H9 (cell line): Measurements from ENCODE around the gene CNTD1. TPM values are rescaled to one million over a fixed set of nuclear protein-coding genes. Genes with fewer than 3 reads are reported as not detected.

ENCODE experiments used
- DNase-seq: peaks from one replicate; pipeline ENCODE4 v3.0.0-alpha.2; 2017
- H2AFZ ChIP-seq: one replicate; pipeline ENCODE4 v1.6.1; 2013; ENCODE audit warnings: mild to moderate bottlenecking, low read length, control low read depth, moderate library complexity
- H2AK5ac ChIP-seq: 2 replicates; pipeline ENCODE4 v1.6.1; 2013; ENCODE audit warnings: low read length, control low read depth, mixed read lengths; ENCODE audit not compliant: insufficient read length
- H2BK120ac ChIP-seq: one replicate; pipeline ENCODE4 v1.6.1; 2013; ENCODE audit warnings: low read depth, mild to moderate bottlenecking, low read length, control low read depth, inconsistent platforms; ENCODE audit not compliant: poor library complexity, severe bottlenecking
- H2BK12ac ChIP-seq: 2 replicates; pipeline ENCODE4 v1.6.1; 2013; ENCODE audit warnings: low read length, control low read depth, mixed read lengths, low read depth; ENCODE audit not compliant: insufficient read length
- H2BK15ac ChIP-seq: 2 replicates; pipeline ENCODE4 v1.6.1; 2013; ENCODE audit warnings: low read depth, low read length, control low read depth
- H2BK20ac ChIP-seq: one replicate; pipeline ENCODE4 v1.6.1; 2013; ENCODE audit warnings: low read depth, mild to moderate bottlenecking, low read length, control low read depth, inconsistent platforms; ENCODE audit not compliant: poor library complexity, severe bottlenecking
- H2BK5ac ChIP-seq: 2 replicates; pipeline ENCODE4 v1.6.1; 2013; ENCODE audit warnings: low read length, control low read depth, mixed read lengths; ENCODE audit not compliant: insufficient read length
- H3K14ac ChIP-seq: 2 replicates; pipeline ENCODE4 v1.6.1; 2013; ENCODE audit warnings: low read length, control low read depth; ENCODE audit not compliant: insufficient read depth
- H3K18ac ChIP-seq: 2 replicates; pipeline ENCODE4 v1.6.1; 2013; ENCODE audit warnings: low read depth, mild to moderate bottlenecking, mixed read lengths, low read length, control low read depth; ENCODE audit not compliant: insufficient read length
- H3K23ac ChIP-seq: 2 replicates; pipeline ENCODE4 v1.6.1; 2013; ENCODE audit warnings: low read length, control low read depth, mixed read lengths, low read depth; ENCODE audit not compliant: insufficient read length
- H3K23me2 ChIP-seq: 2 replicates; pipeline ENCODE4 v1.6.1; 2013; ENCODE audit warnings: low read depth, mild to moderate bottlenecking, mixed read lengths, low read length, control low read depth; ENCODE audit not compliant: insufficient read length, poor library complexity, severe bottlenecking
- H3K27ac ChIP-seq: 2 replicates; pipeline ENCODE4 v1.5.1; 2013; ENCODE audit warnings: low read length, control low read depth, mixed read lengths, low read depth; ENCODE audit not compliant: insufficient read length
- H3K27me3 ChIP-seq: 2 replicates; pipeline ENCODE4 v1.6.1; 2013; ENCODE audit warnings: low read length, control low read depth, inconsistent platforms; ENCODE audit not compliant: insufficient read depth
- H3K4ac ChIP-seq: 2 replicates; pipeline ENCODE4 v1.6.1; 2013; ENCODE audit warnings: low read depth, mild to moderate bottlenecking, control low read depth, inconsistent platforms, low read length, moderate library complexity
- H3K4me1 ChIP-seq: 2 replicates; pipeline ENCODE4 v1.6.1; 2013; ENCODE audit warnings: low read length, control low read depth, inconsistent platforms; ENCODE audit not compliant: insufficient read depth
- H3K4me2 ChIP-seq: 2 replicates; pipeline ENCODE4 v1.6.1; 2013; ENCODE audit warnings: low read length, control low read depth, mixed read lengths; ENCODE audit not compliant: insufficient read length, insufficient read depth
- H3K56ac ChIP-seq: 2 replicates; pipeline ENCODE4 v1.6.1; 2013; ENCODE audit warnings: low read depth, mild to moderate bottlenecking, mixed read lengths, low read length, control low read depth; ENCODE audit not compliant: insufficient read length
- H3K79me1 ChIP-seq: 2 replicates; pipeline ENCODE4 v1.6.1; 2013; ENCODE audit warnings: low read depth, mild to moderate bottlenecking, moderate library complexity, low read length, control low read depth, inconsistent platforms; ENCODE audit not compliant: insufficient read depth, poor library complexity, severe bottlenecking
- H3K79me2 ChIP-seq: 2 replicates; pipeline ENCODE4 v1.6.1; 2013; ENCODE audit warnings: low read length, control low read depth, inconsistent platforms; ENCODE audit not compliant: insufficient read depth
- H3K9ac ChIP-seq: 2 replicates; pipeline ENCODE4 v1.6.1; 2013; ENCODE audit warnings: low read length, control low read depth, mixed read lengths; ENCODE audit not compliant: insufficient read length; ENCODE audit errors: extremely low read depth
- H3K9me3 ChIP-seq: one replicate; pipeline ENCODE4 v1.6.1; 2013; ENCODE audit warnings: low read depth, low read length, inconsistent platforms; ENCODE audit not compliant: control insufficient read depth
- H3T11ph ChIP-seq: one replicate; pipeline ENCODE4 v1.6.1; 2013; ENCODE audit warnings: mild to moderate bottlenecking, low read length, control low read depth, inconsistent platforms
- H4K20me1 ChIP-seq: one replicate; pipeline ENCODE4 v1.6.1; 2013; ENCODE audit not compliant: control insufficient read depth, insufficient read length, insufficient read depth
- H4K5ac ChIP-seq: 2 replicates; pipeline ENCODE4 v1.6.1; 2013; ENCODE audit warnings: low read depth, mild to moderate bottlenecking, mixed read lengths, low read length, control low read depth; ENCODE audit not compliant: insufficient read length
- H4K8ac ChIP-seq: replicated peaks from 2 replicates; pipeline ENCODE4 v1.6.1; 2013; ENCODE audit warnings: low read length, control low read depth, mixed read lengths, low read depth; ENCODE audit not compliant: insufficient read length
- H4K91ac ChIP-seq: 2 replicates; pipeline ENCODE4 v1.6.1; 2013; ENCODE audit warnings: low read depth, mild to moderate bottlenecking, moderate library complexity, mixed read lengths, low read length, control low read depth; ENCODE audit not compliant: insufficient read length
- H3K27ac Mint-ChIP-seq, 3 experiments: 2 replicates in 2 of 3; 3 replicates in 1 of 3; pipeline ENCODE4 v1.8.0; 2020 to 2021; ENCODE audit warnings: mixed read lengths in 3 of 3, mild to moderate bottlenecking in 1 of 3, moderate library complexity in 1 of 3
- H3K27me3 Mint-ChIP-seq: 2 replicates; pipeline ENCODE4 v1.8.0; 2021; ENCODE audit warnings: low read depth, mild to moderate bottlenecking, moderate library complexity, mixed read lengths
- H3K36me3 Mint-ChIP-seq, 3 experiments: 2 replicates in 2 of 3; 3 replicates in 1 of 3; pipeline ENCODE4 v1.8.0; 2020 to 2021; ENCODE audit warnings: low read depth in 3 of 3, mixed read lengths in 3 of 3; ENCODE audit not compliant: insufficient read depth in 1 of 3
- H3K4me1 Mint-ChIP-seq, 2 experiments: 2 replicates each; pipeline ENCODE4 v1.8.0; 2020; ENCODE audit warnings: mixed read lengths in 2 of 2
- H3K4me3 Mint-ChIP-seq, 2 experiments: 2 replicates in 1 of 2; 3 replicates in 1 of 2; pipeline ENCODE4 v1.8.0; 2020 to 2021; ENCODE audit warnings: mild to moderate bottlenecking in 2 of 2, mixed read lengths in 2 of 2, moderate library complexity in 1 of 2
- H3K9me3 Mint-ChIP-seq, 2 experiments: 2 replicates in 1 of 2; 3 replicates in 1 of 2; pipeline ENCODE4 v1.8.0; 2020; ENCODE audit warnings: mild to moderate bottlenecking in 2 of 2, mixed read lengths in 2 of 2, moderate library complexity in 1 of 2
- WGBS: extraction: QIAGEN DNeasy Blood & Tissue Kit; methylation state at CpG from one replicate; pipeline ENCODE4 v1.1.7; 2013; ENCODE audit warnings: missing lambda C conversion rate, low lambda C conversion rate, mixed read lengths; ENCODE audit not compliant: insufficient read length; ENCODE audit errors: extremely low coverage; 5-methylcytosine and 5-hydroxymethylcytosine counted together
- total RNA-seq: library from RNA; stranded (reverse); gene quantifications from 2 replicates; pipeline ENCODE4 v1.2.1, GENCODE V29; 2021
- TF ChIP-seq, protein P1 (sequence below): fragments of 200-600 bp; sonication (generic); conservative IDR thresholded peaks from 3 replicates; pipeline ENCODE4 v1.8.0; 2021; ENCODE audit warnings: antibody characterized with exemption, mild to moderate bottlenecking

CNTD1 gene
- total RNA-seq, 1 experiment from 2014 or later: not detected

DNA sequence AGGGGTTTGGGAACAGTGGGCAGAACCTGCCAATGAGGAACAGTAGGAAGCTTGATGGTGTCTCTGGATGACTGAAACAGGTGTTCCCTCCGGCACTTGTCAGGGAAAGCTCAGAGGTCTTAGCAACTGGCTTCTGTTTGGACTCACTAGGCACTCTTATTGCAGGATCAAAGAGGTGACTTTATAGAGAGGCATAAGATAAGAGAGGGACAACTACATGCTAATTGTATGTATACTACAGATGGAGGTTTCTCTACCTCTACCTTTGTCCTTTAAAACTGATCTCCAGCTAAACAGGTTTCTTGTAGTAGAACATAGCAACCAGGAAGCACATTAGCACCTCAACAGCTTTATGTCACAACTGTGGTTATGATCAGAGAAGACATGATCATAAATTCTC lies 7.6 kb downstream of the CNTD1 start:
- WGBS: no CpG with 5 or more reads among the region's 1 CpG
- H3K4me3 Mint-ChIP-seq: no peak overlapping the region
- H3K9me3 Mint-ChIP-seq: no peaks in the 10 kb centered on the region

More for the DNA sequence above, 7.6 kb downstream of the CNTD1 start:
- TF ChIP-seq, protein P1, sequence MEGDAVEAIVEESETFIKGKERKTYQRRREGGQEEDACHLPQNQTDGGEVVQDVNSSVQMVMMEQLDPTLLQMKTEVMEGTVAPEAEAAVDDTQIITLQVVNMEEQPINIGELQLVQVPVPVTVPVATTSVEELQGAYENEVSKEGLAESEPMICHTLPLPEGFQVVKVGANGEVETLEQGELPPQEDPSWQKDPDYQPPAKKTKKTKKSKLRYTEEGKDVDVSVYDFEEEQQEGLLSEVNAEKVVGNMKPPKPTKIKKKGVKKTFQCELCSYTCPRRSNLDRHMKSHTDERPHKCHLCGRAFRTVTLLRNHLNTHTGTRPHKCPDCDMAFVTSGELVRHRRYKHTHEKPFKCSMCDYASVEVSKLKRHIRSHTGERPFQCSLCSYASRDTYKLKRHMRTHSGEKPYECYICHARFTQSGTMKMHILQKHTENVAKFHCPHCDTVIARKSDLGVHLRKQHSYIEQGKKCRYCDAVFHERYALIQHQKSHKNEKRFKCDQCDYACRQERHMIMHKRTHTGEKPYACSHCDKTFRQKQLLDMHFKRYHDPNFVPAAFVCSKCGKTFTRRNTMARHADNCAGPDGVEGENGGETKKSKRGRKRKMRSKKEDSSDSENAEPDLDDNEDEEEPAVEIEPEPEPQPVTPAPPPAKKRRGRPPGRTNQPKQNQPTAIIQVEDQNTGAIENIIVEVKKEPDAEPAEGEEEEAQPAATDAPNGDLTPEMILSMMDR: no peak
- no peak overlapping the region for H4K5ac ChIP-seq
- DNase-seq: no peak
- H4K20me1 ChIP-seq: no peaks in the 10 kb centered on the region
- no peak overlapping the region for H2BK15ac ChIP-seq
- no peak overlapping the region for H2BK5ac ChIP-seq
- peak overlapping the region in 1 of 3 experiments; percentile 56; a peak in 1 of 7 replicates for H3K27ac Mint-ChIP-seq
- no peak overlapping the region for H3K9ac ChIP-seq
- H3K27me3 ChIP-seq: no peaks in the 10 kb centered on the region
- no peak overlapping the region for H4K91ac ChIP-seq
- no peak overlapping the region for H3K18ac ChIP-seq
- peaks cover 8% of the 10 kb centered on the region for H3K27me3 Mint-ChIP-seq
- no peak overlapping the region for H3K14ac ChIP-seq
- no peak overlapping the region for H3K56ac ChIP-seq
- peaks cover 0 to 19% (median 15%) of the 10 kb centered on the region in 3 experiments; a peak in 5 of 7 replicates for H3K36me3 Mint-ChIP-seq
- no peak overlapping the region for H2BK120ac ChIP-seq
- H3K27ac ChIP-seq: no peak overlapping the region
- H3K4me1 Mint-ChIP-seq: no peaks in the 10 kb centered on the region
- H3K4ac ChIP-seq: no peak overlapping the region
- no peak overlapping the region for H3K4me2 ChIP-seq
- no peaks in the 10 kb centered on the region for H3K4me1 ChIP-seq
- H3K23ac ChIP-seq: no peak overlapping the region
- no peak overlapping the region for H2BK12ac ChIP-seq
- H2BK20ac ChIP-seq: no peak overlapping the region
- H2AFZ ChIP-seq: no peak overlapping the region
- no peaks in the 10 kb centered on the region for H3K23me2 ChIP-seq
- no peaks in the 10 kb centered on the region for H3K9me3 ChIP-seq
- no peaks in the 10 kb centered on the region for H3K79me2 ChIP-seq
- no peak overlapping the region for H2AK5ac ChIP-seq
- no peaks in the 10 kb centered on the region for H3K79me1 ChIP-seq
- no peak overlapping the region for H3T11ph ChIP-seq
- H4K8ac ChIP-seq: no peak overlapping the region
